HG02885 (cell line): ENCODE results near the gene ESR1.

Experiments used
- ATAC-seq: cut with Tn5 transposase; IDR thresholded peaks from one replicate; pipeline ENCODE4 v1.9.1; 2021; ENCODE audit warnings: mild to moderate bottlenecking; ENCODE audit not compliant: unreplicated experiment, poor library complexity

Gene ESR1

GRCh38 chr6:152085451-152085921 is 278.0 kb downstream of the ESR1 start:
- ATAC-seq: no peak

DNA sequence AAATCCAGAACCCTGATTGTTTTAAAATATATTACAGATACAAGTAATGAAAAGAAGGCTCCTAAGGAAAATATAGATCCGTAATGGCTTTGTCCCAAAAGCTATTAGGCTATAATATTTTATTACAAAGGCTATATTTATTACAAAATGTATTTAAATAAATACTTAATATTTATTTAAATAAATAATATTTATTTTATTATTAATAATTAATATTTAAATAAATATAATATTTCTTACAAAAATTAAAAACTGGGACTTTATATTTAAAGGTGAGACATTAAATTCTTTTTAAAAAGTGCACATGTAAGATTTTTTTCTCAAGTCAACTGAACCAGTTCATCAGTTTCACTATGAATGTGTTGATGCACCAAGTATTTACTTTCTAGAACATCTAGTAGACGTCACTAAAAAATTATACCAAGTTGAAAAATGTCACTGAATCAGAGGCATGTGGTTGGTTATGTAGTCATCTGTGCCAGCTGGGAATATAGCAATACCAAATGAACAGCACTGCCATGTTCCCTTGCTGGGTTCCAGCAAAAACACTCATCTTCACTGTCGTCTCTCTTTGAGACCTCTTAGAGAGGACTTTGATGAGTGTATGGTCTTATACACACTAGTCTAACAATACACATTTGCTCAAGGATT is 278.9 kb downstream of the ESR1 start:
- no peak for ATAC-seq

DNA sequence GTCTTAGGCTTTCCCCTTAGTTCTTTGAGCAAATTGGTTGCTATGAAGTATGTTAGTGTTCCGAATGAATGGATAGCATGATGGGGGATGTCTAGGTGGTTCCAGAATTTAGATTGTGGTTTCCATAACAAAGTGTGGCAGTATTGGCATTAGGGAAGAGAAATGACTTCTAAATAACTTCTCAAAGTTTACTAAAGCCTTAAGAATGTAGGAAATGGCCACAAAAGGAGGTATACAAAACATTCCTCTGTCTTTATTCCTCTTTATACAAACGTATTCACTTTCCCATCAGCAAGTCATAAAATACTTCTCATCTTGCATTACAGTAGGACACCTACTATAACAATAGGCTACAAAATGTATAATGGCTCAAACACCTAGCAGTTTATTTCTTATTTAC is 279.6 kb downstream of the ESR1 start:
- ATAC-seq: no peak

DNA sequence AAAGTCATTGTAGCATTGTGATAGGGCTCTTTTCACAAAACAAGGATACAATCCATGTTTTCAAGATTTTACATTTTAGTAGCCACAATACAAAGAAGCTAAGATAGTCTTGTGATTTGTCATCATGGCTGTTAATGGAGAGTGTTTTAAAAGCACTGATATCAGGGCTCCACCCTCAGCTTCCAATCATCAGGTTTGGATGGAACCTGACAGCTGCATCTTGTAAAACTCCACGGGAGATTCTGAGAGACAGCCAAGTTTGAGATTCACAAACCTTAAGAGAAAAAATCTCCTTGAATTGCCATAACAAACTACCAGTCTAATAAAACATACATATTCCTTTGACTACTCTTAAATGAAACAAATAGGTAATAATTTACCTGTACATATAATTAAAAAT is 280.2 kb downstream of the ESR1 start:
- ATAC-seq: no peak

- ATAC-seq: no peak
Measured at GRCh38 chr6:152089992-152090391, 282.5 kb downstream of the ESR1 start.

- ATAC-seq: no peak
Measured at GRCh38 chr6:152091201-152091600, 283.7 kb downstream of the ESR1 start.

DNA sequence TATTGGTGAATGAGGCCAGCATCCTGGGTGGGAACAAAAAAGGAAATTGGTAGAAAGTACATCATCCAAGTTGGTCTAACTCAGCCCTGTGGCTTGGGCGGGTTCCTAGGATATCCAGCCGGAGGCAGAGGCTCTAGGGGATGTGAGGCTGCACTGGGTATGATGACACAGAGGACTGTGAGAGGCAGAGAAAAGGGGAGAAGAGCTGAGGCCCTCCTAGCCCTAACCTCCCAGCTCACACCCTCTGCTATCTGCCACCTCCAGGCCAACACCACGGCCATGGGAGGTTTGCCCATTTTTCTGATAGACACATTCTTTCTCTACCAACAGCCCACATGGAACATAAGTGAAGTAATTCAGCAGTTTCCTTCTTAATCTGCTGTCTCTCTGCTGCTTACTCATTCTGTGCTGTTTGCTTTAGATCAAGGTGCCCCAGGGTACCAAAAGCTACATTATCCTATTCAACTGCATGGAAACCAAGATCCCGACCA is 284.4 kb downstream of the ESR1 start:
- no peak for ATAC-seq

DNA sequence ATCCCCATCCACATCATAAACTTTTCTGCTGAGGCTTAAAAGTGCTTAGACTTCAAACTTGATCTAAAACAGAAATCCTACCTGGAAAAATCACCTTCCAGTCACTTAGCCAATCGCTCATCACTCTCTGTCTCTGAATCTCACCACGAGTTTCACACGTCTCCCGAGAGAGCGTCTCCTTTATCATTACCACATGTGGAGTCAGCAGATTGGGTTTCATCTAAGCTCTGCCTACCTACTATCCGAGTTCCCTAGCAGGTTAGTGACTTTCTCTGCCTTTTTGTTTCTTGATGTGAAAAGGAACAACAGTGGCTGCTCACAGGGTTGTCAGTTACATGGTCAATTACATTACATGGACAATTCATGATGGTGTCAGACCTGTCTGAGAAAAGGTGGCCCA is 286.2 kb downstream of the ESR1 start:
- no peak for ATAC-seq

GRCh38 chr6:152094276-152094675 is 286.8 kb downstream of the ESR1 start:
- no peak for ATAC-seq

GRCh38 chr6:152094992-152095592 is 287.6 kb downstream of the ESR1 start:
- ATAC-seq: no peak

- no peak for ATAC-seq
Measured at GRCh38 chr6:152096863-152097496, 289.5 kb downstream of the ESR1 start.

DNA sequence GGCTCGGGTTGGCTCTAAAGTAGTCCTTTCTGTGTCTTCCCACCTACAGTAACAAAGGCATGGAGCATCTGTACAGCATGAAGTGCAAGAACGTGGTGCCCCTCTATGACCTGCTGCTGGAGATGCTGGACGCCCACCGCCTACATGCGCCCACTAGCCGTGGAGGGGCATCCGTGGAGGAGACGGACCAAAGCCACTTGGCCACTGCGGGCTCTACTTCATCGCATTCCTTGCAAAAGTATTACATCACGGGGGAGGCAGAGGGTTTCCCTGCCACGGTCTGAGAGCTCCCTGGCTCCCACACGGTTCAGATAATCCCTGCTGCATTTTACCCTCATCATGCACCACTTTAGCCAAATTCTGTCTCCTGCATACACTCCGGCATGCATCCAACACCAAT is 291.2 kb downstream of the ESR1 start:
- ATAC-seq: no peak

GRCh38 chr6:152099446-152100182 is 292.1 kb downstream of the ESR1 start:
- ATAC-seq: no peak

GRCh38 chr6:152100183-152100618 is 292.7 kb downstream of the ESR1 start:
- no peak for ATAC-seq

DNA sequence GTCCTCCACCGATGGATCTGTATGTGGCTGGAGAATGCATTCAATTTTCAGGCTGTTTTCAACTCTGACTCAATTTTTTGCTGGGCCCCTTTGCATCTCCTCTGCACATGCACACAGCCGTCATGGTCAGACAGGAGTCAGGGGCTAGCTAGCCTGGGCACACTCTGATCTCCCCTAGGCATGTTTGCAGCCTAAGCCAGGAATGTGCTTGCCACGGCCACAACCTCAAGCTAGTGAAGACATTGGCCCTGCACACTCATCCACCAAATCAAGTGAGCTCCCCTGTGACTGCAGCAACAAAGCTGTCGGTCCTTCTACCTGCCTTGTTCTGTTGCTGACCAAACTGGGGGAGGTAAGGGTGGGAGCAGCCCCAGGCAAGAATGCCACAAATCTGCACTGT is 300.5 kb downstream of the ESR1 start:
- ATAC-seq: no peak

GRCh38 chr6:152110886-152111820 is 303.7 kb downstream of the ESR1 start:
- ATAC-seq: no peak

GRCh38 chr6:152112491-152113261 is 305.2 kb downstream of the ESR1 start:
- ATAC-seq: no peak

DNA sequence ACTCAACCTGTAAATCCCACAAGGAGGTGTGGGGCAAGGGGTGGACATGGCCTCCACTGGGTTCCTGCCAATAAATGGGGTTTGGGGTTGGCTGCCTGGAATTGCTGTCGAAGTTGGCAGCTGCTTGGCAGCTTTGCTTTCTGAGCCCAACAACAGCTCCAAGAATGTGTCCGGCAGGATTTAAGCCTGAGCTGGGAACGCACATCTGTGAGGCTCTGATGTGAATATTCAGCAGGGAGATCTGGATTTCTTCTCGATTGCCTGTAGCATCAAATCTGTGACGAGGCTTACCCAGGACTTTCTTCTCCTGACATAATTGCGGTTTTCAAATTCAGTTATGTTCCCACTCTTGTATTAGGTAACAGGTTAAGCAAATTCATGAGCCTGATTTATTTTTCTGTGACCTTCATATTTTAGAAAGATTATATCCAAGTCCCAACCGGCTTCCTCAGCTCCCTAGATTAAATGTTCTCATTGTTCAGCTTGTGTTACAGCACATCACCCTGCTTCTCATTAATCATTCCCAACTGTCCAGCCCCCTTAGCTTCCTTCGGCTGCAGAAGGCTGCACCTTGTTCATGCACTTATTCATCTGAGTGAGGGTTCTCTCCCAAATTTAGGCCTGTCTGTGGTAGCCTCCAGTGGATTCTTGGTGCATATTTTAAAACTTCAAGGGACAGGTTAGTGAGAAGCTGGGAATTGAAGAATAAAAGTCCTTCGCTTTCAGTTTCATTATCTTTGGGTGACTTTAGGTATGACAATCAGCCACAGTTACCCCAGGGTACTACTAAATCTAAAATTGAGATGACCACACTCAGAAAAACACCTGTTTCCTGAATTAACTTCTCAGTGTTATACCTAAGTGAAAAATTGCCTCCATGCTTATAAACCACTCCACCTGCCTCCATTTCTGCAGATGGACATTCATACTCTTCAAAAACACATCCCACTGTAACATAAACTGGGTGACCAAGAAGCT is 310.0 kb downstream of the ESR1 start:
- peak; percentile 84 for ATAC-seq
